Loucy (cell line): ENCODE data around the gene GRM2.

ENCODE experiments used
- H2AFZ ChIP-seq: fragments of 200-600 bp; sonication (generic); 2 replicates; pipeline ENCODE4 v1.6.0; 2016; ENCODE audit warnings: antibody characterized with exemption, mild to moderate bottlenecking, low read length, moderate library complexity
- H3F3A ChIP-seq: fragments of 200-600 bp; 2 replicates; pipeline ENCODE4 v1.6.0; 2016; ENCODE audit warnings: antibody characterized with exemption, low read depth, mild to moderate bottlenecking
- H3K27me3 ChIP-seq: fragments of 200-600 bp; sonication (generic); 2 replicates; pipeline ENCODE4 v1.6.1; 2014; ENCODE audit warnings: low read length, mild to moderate bottlenecking; ENCODE audit not compliant: insufficient read depth, poor library complexity, severe bottlenecking
- H3K36me3 ChIP-seq: fragments of 200-600 bp; sonication (generic); 2 replicates; pipeline ENCODE4 v1.6.1; 2016; ENCODE audit warnings: low read length; ENCODE audit not compliant: insufficient read depth
- H3K4me1 ChIP-seq: fragments of 200-600 bp; sonication (generic); 2 replicates; pipeline ENCODE4 v1.5.1; 2014; ENCODE audit warnings: low read length, mild to moderate bottlenecking; ENCODE audit not compliant: insufficient read depth, poor library complexity, severe bottlenecking
- H3K4me2 ChIP-seq: fragments of 200-600 bp; sonication (generic); 2 replicates; pipeline ENCODE4 v1.6.0; 2014; ENCODE audit warnings: antibody characterized with exemption, low read length, low read depth, mild to moderate bottlenecking; ENCODE audit not compliant: poor library complexity, severe bottlenecking
- H3K4me3 ChIP-seq: fragments of 200-600 bp; sonication (generic); 2 replicates; pipeline ENCODE4 v1.5.1; 2014; ENCODE audit warnings: low read length, mild to moderate bottlenecking, mixed read lengths; ENCODE audit not compliant: poor library complexity, severe bottlenecking
- H3K79me2 ChIP-seq: fragments of 200-600 bp; sonication (generic); 2 replicates; pipeline ENCODE4 v1.6.1; 2014; ENCODE audit warnings: low read length; ENCODE audit not compliant: insufficient read depth
- H3K9ac ChIP-seq: fragments of 200-600 bp; sonication (generic); 2 replicates; pipeline ENCODE4 v1.6.0; 2014; ENCODE audit warnings: mild to moderate bottlenecking, low read depth, low read length, moderate library complexity; ENCODE audit not compliant: poor library complexity, severe bottlenecking
- H3K9me2 ChIP-seq: fragments of 200-600 bp; sonication (generic); replicated peaks from 2 replicates; pipeline ENCODE4 v1.6.1; 2016; ENCODE audit warnings: low read depth, low read length, mixed read lengths
- H3K9me3 ChIP-seq: fragments of 200-600 bp; sonication (generic); 2 replicates; pipeline ENCODE4 v1.6.1; 2014; ENCODE audit warnings: mild to moderate bottlenecking, antibody characterized with exemption, low read length, low read depth; ENCODE audit not compliant: insufficient read depth
- H4K20me1 ChIP-seq: fragments of 200-600 bp; sonication (generic); 2 replicates; pipeline ENCODE4 v1.6.0; 2014; ENCODE audit warnings: antibody characterized with exemption, low read length, mild to moderate bottlenecking; ENCODE audit not compliant: insufficient read depth, poor library complexity, severe bottlenecking
- CTCF ChIP-seq: fragments of 200-600 bp; sonication (generic); conservative IDR thresholded peaks from 2 replicates; pipeline ENCODE4 v1.5.1; 2014; ENCODE audit warnings: mild to moderate bottlenecking, antibody characterized with exemption, low read length
- EZH2phosphoT487 ChIP-seq: fragments of 200-600 bp; IDR thresholded peaks from 2 replicates; pipeline ENCODE4 v1.6.1; 2018; ENCODE audit warnings: antibody characterized with exemption, mild to moderate bottlenecking, moderate library complexity, borderline replicate concordance

GRM2 gene

DNA sequence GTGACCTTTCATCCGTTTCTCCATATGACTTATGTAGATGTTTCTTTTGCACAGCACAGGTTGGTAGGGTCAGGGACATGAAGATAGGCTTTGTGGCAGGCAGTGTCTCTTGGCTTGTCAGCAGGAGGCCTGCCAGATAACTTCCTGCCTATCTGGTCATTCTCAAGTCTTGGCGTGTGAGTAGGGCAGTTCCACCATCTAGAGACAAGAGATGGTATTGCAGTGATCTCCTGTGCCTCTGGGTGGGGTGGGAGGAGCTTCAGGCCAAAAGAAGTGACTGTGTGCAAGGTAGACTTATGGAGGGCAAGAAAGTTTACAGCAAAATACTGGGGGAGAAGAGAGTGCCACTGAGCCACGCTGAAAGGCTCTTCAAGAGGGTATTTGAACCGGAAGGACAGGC, 24.8 kb upstream of the GRM2 start:
- Histone ChIP-seq H3K9ac (peak overlapping the region; percentile 66), H4K20me1 (peaks cover 3% of the 10 kb centered on the region), H3K27me3 (no peaks in the 10 kb centered on the region), H3K79me2 (peaks cover 72% of the 10 kb centered on the region), H2AFZ (no peak overlapping the region), H3K4me3 (peak overlapping the region; percentile 64), H3K9me3 (no peaks in the 10 kb centered on the region), H3K4me1 (peaks cover 71% of the 10 kb centered on the region), H3F3A (no peaks in the 10 kb centered on the region; the same call in 1 of the 2 replicates), H3K9me2 (no peaks in the 10 kb centered on the region), H3K4me2 (peak overlapping the region; percentile 89), H3K36me3 (peaks cover 13% of the 10 kb centered on the region; the same call in 1 of the 2 replicates)
- TF ChIP-seq CTCF (peak; percentile 93), EZH2phosphoT487 (no peak)

- H3F3A ChIP-seq = no peaks in the 10 kb centered on the region; the same call in 1 of the 2 replicates
- H3K4me2 ChIP-seq = peak overlapping the region; percentile 89
- H3K79me2 ChIP-seq = peaks cover 72% of the 10 kb centered on the region
- H4K20me1 ChIP-seq = peaks cover 3% of the 10 kb centered on the region
- peaks cover 13% of the 10 kb centered on the region; the same call in 1 of the 2 replicates for H3K36me3 ChIP-seq
- H3K4me3 ChIP-seq = no peak overlapping the region
- no peaks in the 10 kb centered on the region for H3K9me3 ChIP-seq
- H3K9ac ChIP-seq = peak overlapping the region; percentile 24
- H3K27me3 ChIP-seq = no peaks in the 10 kb centered on the region
- TF ChIP-seq EZH2phosphoT487 = no peak
- no peak for TF ChIP-seq CTCF
- no peak overlapping the region for H2AFZ ChIP-seq
- peaks cover 74% of the 10 kb centered on the region for H3K4me1 ChIP-seq
- no peaks in the 10 kb centered on the region for H3K9me2 ChIP-seq
Measured at GRCh38 chr3:51682526-51682925, 24.3 kb upstream of the GRM2 start.

DNA sequence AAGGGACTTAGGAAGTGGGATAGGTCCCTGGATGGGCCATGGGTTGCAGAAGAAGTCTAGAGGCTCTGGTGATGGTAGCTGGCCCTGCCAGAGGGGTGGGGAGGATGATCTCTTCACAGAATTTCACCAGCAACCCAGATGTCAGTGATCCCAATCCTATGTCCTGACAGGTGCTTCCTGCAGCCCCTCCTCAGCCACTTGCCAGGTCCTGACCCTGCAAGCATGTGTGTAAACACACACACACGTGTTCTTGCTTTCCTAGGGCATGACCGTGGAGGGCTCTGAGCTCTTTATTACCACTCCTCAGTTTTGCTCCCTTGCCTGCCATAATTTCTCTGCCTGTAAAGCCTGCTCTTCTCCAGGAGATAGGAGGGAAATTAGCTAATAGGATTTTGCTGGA, 23.3 kb upstream of the GRM2 start:
- peak overlapping the region; percentile 77 for H3K9ac ChIP-seq
- H3K4me2 ChIP-seq = no peak overlapping the region
- H4K20me1 ChIP-seq = peaks cover 3% of the 10 kb centered on the region
- no peaks in the 10 kb centered on the region for H3K27me3 ChIP-seq
- H3K4me1 ChIP-seq = peaks cover 71% of the 10 kb centered on the region
- H3K9me2 ChIP-seq = no peaks in the 10 kb centered on the region
- no peaks in the 10 kb centered on the region for H3K9me3 ChIP-seq
- H2AFZ ChIP-seq = no peak overlapping the region
- peaks cover 23% of the 10 kb centered on the region; the same call in 1 of the 2 replicates for H3K36me3 ChIP-seq
- peaks cover 72% of the 10 kb centered on the region for H3K79me2 ChIP-seq
- H3F3A ChIP-seq = no peaks in the 10 kb centered on the region; the same call in 1 of the 2 replicates
- no peak overlapping the region for H3K4me3 ChIP-seq
- no peak for TF ChIP-seq EZH2phosphoT487
- TF ChIP-seq CTCF = no peak
